Aorta (tissue), 5 donors: ENCODE results near the gene CMSS1. TPM values are rescaled to one million over a fixed set of nuclear protein-coding genes. Genes with fewer than 3 reads are reported as not detected.

Experiments used
- ATAC-seq: fragments of 200-7000 bp; cut with Tn5 transposase; one replicate; pipeline ENCODE4 v1.9.1; 2022; ENCODE audit warnings: moderate library complexity; ENCODE audit not compliant: low FRiP score
- DNase-seq, 2 donors: peaks; one replicate each; pipeline ENCODE4 v3.0.0-alpha.2; 2020
- H3K27ac ChIP-seq, 2 donors: one replicate each; pipeline ENCODE4 v1.5.1; 2013; ENCODE audit warnings: low read length in 2 of 2, mild to moderate bottlenecking in 2 of 2, moderate library complexity in 2 of 2, control low read depth in 1 of 2, inconsistent platforms in 1 of 2, low read depth in 1 of 2
- H3K27me3 ChIP-seq, 2 donors: one replicate each; pipeline ENCODE4 v1.6.1; 2013; ENCODE audit warnings: control low read depth in 1 of 2, low read length in 1 of 2, mild to moderate bottlenecking in 1 of 2, moderate library complexity in 1 of 2; ENCODE audit not compliant: insufficient read depth in 2 of 2, control insufficient read depth in 1 of 2
- H3K36me3 ChIP-seq, 2 donors: one replicate each; pipeline ENCODE4 v1.6.1; 2013; ENCODE audit warnings: control low read depth in 1 of 2, low read length in 1 of 2, mild to moderate bottlenecking in 1 of 2; ENCODE audit not compliant: insufficient read depth in 2 of 2, control insufficient read depth in 1 of 2
- H3K4me1 ChIP-seq, 2 donors: one replicate each; pipeline ENCODE4 v1.6.1; 2013; ENCODE audit warnings: low read length in 2 of 2, control low read depth in 1 of 2, mild to moderate bottlenecking in 1 of 2, moderate library complexity in 1 of 2; ENCODE audit not compliant: insufficient read depth in 2 of 2, control insufficient read depth in 1 of 2
- H3K4me3 ChIP-seq, 2 donors: one replicate each; pipeline ENCODE4 v1.5.1; 2013; ENCODE audit warnings: low read length in 2 of 2, control low read depth in 1 of 2, mild to moderate bottlenecking in 1 of 2
- H3K9me3 ChIP-seq: one replicate; pipeline ENCODE4 v1.6.1; 2013; ENCODE audit warnings: mild to moderate bottlenecking, low read length; ENCODE audit not compliant: control insufficient read depth
- WGBS, 2 donors: extraction: QIAGEN DNeasy Blood & Tissue Kit; methylation state at CpG; one replicate each; pipeline ENCODE4 v1.1.7; 2013; 5-methylcytosine and 5-hydroxymethylcytosine counted together
- intact Hi-C, 2 donors: fragments of 100-400 bp; cut with DNase I; formaldehyde crosslinking; loops; one replicate each; pipeline versions ENCODE4 v1.14.2 to v1.15.0; 2022
- polyA plus RNA-seq, 2 donors: library from polyadenylated mRNA; stranded (reverse); fragments of 200-250 nt; gene quantifications; one replicate each; pipeline ENCODE4 v1.2.3, GENCODE V29; 2013
- total RNA-seq, 2 donors: library from RNA; stranded (reverse); fragmentation: NEBNext Ultra II Directional; extraction: Animal tissue kit (Norgen Biotek cat#: 25700); gene quantifications; one replicate each; pipeline ENCODE4 v1.2.1, GENCODE V29; 2021
- donor health status: healthy with polysubstance abuse.
- donor health status: Bipolar disorder and iron deficiency.
- donor health status: DM: no; HTN: no; CAD: no.
- donor health status: DM: no; HTN: no; CAD: no.
- donor health status: DM: yes; HTN: yes; CAD: no.

Gene CMSS1
- total and polyA plus RNA-seq, 4 donors: 21.3 to 36.3 (median 33.3) TPM

GRCh38 chr3:100213891-100214573 is 396.4 kb downstream of the CMSS1 start:
- Histone ChIP-seq H3K36me3 (no peaks in the 10 kb centered on the region), H3K4me3 (no peak overlapping the region), H3K9me3 (no peaks in the 10 kb centered on the region), H3K4me1 (peaks cover 0 to 2% of the 10 kb centered on the region in 2 donors), H3K27me3 (no peaks in the 10 kb centered on the region), H3K27ac (no peak overlapping the region)
- intact Hi-C loops: loop anchor here in 1 of 2 donors (5.0 kb wide), 1 partner anchor 37 kb away; no protein-coding TSS in a partner anchor
- ATAC-seq (no peak), DNase-seq (no peak)
- 85 to 87% methylated on average over 7 of the region's 7 CpGs for WGBS, 2 donors

DNA sequence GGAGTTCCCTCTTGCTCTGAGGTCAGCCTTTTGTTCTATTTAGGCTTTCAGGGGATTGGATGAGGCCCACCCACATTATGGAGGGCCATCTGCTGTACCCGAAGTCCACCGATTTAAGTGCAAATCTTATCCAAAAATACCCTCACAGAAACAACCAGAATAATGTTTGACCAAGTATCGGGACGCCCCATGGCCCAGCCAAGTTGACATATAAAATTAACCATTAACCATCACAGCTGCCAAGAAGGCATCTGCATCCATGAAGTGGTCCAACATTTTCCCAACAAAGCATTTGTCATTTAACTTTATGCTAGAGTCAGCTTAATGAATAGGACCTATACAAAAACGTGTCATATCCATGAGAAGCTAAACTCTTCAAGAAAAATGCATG is 396.9 kb downstream of the CMSS1 start:
- DNase-seq (no peak), ATAC-seq (no peak)
- WGBS, 2 donors: 86 to 89% methylated on average over 5 of the region's 5 CpGs
- H3K9me3 ChIP-seq: no peaks in the 10 kb centered on the region
- H3K27ac ChIP-seq: no peak overlapping the region
- H3K4me1 ChIP-seq: peaks cover 0 to 2% of the 10 kb centered on the region in 2 donors
- no peak overlapping the region for H3K4me3 ChIP-seq
- no peaks in the 10 kb centered on the region for H3K27me3 ChIP-seq
- H3K36me3 ChIP-seq: no peaks in the 10 kb centered on the region
- intact Hi-C loops: loop anchor here in 1 of 2 donors (5.0 kb wide), 1 partner anchor 37 kb away; no protein-coding TSS in a partner anchor

DNA sequence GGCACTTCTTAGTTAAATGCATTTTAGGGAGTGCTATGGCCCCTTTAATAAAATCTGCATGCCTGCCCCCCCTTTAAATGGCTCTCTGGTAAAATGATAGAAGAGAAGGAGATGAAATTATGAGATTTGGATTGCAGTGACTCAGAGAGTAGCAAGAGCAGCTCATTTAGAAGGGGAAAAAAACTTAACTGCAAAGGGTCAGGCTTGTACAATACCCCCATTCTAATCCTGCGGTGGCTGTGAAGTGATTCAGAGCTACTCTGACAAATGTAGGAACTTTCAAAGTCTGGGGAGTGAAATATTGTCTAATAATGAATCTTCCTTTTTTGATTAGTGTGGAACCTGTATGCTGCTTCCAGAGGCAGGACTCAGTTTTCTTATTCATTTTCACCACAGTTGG is 399.1 kb downstream of the CMSS1 start:
- intact Hi-C loops: no loop called here
- ATAC-seq: no peak
- DNase-seq: no peak
- H3K9me3 ChIP-seq: no peaks in the 10 kb centered on the region
- H3K4me1 ChIP-seq: no peaks in the 10 kb centered on the region
- WGBS, 2 donors: 79 to 90% methylated on average over 1 of the region's 1 CpG
- H3K27me3 ChIP-seq: no peaks in the 10 kb centered on the region
- H3K36me3 ChIP-seq: no peaks in the 10 kb centered on the region
- H3K4me3 ChIP-seq: no peak overlapping the region
- H3K27ac ChIP-seq: no peak overlapping the region

- no peaks in the 10 kb centered on the region for H3K27me3 ChIP-seq
- no peak overlapping the region for H3K4me3 ChIP-seq
- intact Hi-C loops: no loop called here
- H3K9me3 ChIP-seq: no peaks in the 10 kb centered on the region
- H3K36me3 ChIP-seq: no peaks in the 10 kb centered on the region
- WGBS, 2 donors: 97 to 100% methylated on average over 1 of the region's 1 CpG
- no peak overlapping the region for H3K27ac ChIP-seq
- DNase-seq: no peak
- no peak for ATAC-seq
- H3K4me1 ChIP-seq: no peaks in the 10 kb centered on the region
Observed at GRCh38 chr3:100221159-100221558, 403.5 kb downstream of the CMSS1 start.

DNA sequence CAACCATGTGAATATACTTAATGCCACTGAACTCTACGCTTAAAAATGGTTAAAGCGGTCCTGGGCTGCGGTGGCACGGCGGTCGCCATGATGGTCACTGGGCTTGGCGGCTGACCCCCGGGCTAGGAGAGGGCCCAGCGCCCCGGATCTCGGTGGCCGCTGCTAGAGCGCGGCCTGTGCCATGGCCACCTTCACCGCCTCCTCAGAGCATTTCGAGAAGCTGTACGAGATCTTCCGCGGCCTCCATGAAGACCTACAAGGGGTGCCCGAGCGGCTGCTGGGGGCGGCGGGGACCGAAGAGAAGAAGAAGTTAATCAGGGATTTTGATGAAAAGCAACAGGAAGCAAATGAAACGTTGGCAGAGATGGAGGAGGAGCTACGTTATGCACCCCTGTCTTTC is 407.5 kb downstream of the CMSS1 start:
- intact Hi-C loops: no loop called here
- ATAC-seq: no peak
- H3K27me3 ChIP-seq: no peaks in the 10 kb centered on the region

GRCh38 chr3:100225883-100226282 is 408.2 kb downstream of the CMSS1 start:
- intact Hi-C loops: no loop called here
- H3K27me3 ChIP-seq: no peaks in the 10 kb centered on the region
- no peak overlapping the region for H3K4me3 ChIP-seq
- no peak for DNase-seq
- no peaks in the 10 kb centered on the region for H3K4me1 ChIP-seq
- no peak overlapping the region for H3K27ac ChIP-seq
- WGBS, 2 donors: 94 to 96% methylated on average over 8 of the region's 8 CpGs
- no peaks in the 10 kb centered on the region for H3K36me3 ChIP-seq
- H3K9me3 ChIP-seq: no peaks in the 10 kb centered on the region
- no peak for ATAC-seq

More for the DNA sequence above, 407.5 kb downstream of the CMSS1 start:
- Histone ChIP-seq H3K36me3 (no peaks in the 10 kb centered on the region), H3K27ac (no peak overlapping the region), H3K4me3 (no peak overlapping the region), H3K9me3 (no peaks in the 10 kb centered on the region), H3K4me1 (no peaks in the 10 kb centered on the region)
- WGBS, 2 donors: 94 to 96% methylated on average over 26 of the region's 26 CpGs
- DNase-seq: no peak

DNA sequence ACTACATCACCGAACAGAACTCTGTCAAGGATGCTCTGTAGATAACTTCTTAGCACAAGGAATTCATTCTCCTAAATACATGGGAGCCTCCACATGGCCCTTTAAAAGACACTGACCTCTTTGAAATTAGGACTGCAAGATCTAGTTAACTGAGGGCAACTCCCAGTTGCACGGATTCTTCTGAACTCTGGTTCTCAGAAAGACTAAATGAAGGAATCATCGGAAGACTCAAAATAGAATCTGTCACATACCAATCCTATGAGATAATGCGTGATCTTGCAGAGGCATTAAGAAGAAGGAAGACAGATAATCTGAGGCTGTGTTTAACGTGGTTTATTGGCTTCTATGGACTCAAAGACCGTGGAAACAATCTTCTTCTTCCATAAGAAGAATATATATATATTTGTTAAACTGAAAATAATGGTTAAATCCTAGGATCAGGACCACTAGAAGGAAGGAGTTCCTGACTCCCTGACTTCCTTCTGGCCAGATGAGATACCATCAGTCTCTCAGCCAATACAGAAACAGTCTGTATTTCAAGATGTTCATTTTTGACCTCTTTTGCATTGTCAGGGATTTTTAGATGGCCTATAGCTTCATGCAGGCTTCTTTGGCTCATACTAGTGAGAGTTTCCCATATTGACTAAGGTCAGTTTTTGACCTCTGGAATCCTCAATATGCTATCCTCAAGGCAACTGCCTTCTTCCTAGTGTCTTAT is 409.2 kb downstream of the CMSS1 start:
- no peak overlapping the region for H3K27ac ChIP-seq
- intact Hi-C loops: no loop called here
- H3K36me3 ChIP-seq: no peaks in the 10 kb centered on the region
- DNase-seq (no peak), ATAC-seq (no peak)
- H3K4me3 ChIP-seq: no peak overlapping the region
- H3K4me1 ChIP-seq: no peaks in the 10 kb centered on the region
- H3K27me3 ChIP-seq: no peaks in the 10 kb centered on the region
- WGBS, 2 donors: 56 to 57% methylated on average over 6 of the region's 6 CpGs
- no peaks in the 10 kb centered on the region for H3K9me3 ChIP-seq

- Histone ChIP-seq H3K9me3 (no peaks in the 10 kb centered on the region), H3K4me1 (no peaks in the 10 kb centered on the region), H3K27me3 (no peaks in the 10 kb centered on the region), H3K4me3 (no peak overlapping the region), H3K36me3 (no peaks in the 10 kb centered on the region), H3K27ac (no peak overlapping the region)
- DNase-seq: no peak
- intact Hi-C loops: no loop called here
- 85 to 89% methylated on average over 2 of the region's 2 CpGs for WGBS, 2 donors
- no peak for ATAC-seq
Observed at GRCh38 chr3:100227511-100227921, 409.9 kb downstream of the CMSS1 start.

DNA sequence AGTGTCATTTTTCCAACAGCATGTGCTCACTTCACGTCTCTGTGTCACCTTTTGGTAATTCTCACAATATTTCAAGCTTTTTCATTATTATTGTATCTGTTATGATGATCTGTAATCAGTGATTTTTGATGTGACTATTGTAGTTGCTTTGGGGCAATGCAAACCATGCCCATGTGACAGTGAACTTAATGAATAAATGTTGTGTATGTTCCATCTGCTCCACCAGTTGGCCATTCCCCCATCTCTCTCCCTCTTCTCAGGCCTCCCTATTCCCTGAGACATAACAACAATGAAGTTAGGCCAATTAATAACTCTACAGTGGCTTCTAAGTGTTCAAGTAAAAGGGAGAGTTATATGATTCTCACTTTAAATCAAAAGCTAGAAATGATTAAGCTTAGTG is 410.6 kb downstream of the CMSS1 start:
- Histone ChIP-seq H3K4me3 (no peak overlapping the region), H3K36me3 (no peaks in the 10 kb centered on the region), H3K27ac (no peak overlapping the region), H3K9me3 (no peaks in the 10 kb centered on the region), H3K4me1 (no peaks in the 10 kb centered on the region), H3K27me3 (no peaks in the 10 kb centered on the region)
- DNase-seq (no peak), ATAC-seq (no peak)
- WGBS, 2 donors: 96 to 97% methylated on average over 1 of the region's 1 CpG
- intact Hi-C loops: no loop called here
